Gastrocnemius medialis (tissue), 4 donors: Measurements from ENCODE around the gene CHM.
A peak's percentile ranks its signal among the peaks of the same experiment; 100 is the strongest.

Experiments used
- POLR2A ChIP-seq, 2 donors: fragments of 450-650 bp; IDR thresholded peaks; one replicate each; pipeline ENCODE4 v1.6.1; 2017; ENCODE audit warnings: antibody characterized with exemption in 2 of 2, mild to moderate bottlenecking in 2 of 2, moderate library complexity in 2 of 2
- TF ChIP-seq, protein P1 (sequence below), 5 experiments: fragments of 450-650 bp in 3 of 5; fragments of 200-600 bp in 2 of 5; sonication (generic) in 2 of 5; IDR thresholded peaks in 4 of 5; conservative IDR thresholded peaks in 1 of 5; 1 replicate in 4 of 5; 2 replicates in 1 of 5; pipeline ENCODE4 v1.5.1; 2016 to 2019; ENCODE audit warnings: antibody characterized with exemption in 5 of 5, mild to moderate bottlenecking in 3 of 5, moderate library complexity in 3 of 5

- TF ChIP-seq, protein P1, sequence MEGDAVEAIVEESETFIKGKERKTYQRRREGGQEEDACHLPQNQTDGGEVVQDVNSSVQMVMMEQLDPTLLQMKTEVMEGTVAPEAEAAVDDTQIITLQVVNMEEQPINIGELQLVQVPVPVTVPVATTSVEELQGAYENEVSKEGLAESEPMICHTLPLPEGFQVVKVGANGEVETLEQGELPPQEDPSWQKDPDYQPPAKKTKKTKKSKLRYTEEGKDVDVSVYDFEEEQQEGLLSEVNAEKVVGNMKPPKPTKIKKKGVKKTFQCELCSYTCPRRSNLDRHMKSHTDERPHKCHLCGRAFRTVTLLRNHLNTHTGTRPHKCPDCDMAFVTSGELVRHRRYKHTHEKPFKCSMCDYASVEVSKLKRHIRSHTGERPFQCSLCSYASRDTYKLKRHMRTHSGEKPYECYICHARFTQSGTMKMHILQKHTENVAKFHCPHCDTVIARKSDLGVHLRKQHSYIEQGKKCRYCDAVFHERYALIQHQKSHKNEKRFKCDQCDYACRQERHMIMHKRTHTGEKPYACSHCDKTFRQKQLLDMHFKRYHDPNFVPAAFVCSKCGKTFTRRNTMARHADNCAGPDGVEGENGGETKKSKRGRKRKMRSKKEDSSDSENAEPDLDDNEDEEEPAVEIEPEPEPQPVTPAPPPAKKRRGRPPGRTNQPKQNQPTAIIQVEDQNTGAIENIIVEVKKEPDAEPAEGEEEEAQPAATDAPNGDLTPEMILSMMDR (IDR thresholded peaks at IDR 0.05 in 4 of 5, conservative IDR thresholded peaks at IDR 0.05 in 1 of 5) = no peak
- TF ChIP-seq POLR2A (IDR thresholded peaks at IDR 0.05) = peak; percentile 36 to 39
Observed at GRCh38 chrX:86047174-86047935, at the start of gene CHM.
